Renal cortical epithelial cell (primary cell): Measurements from ENCODE around the gene TULP4. TPM values are rescaled to one million over a fixed set of nuclear protein-coding genes. Genes with fewer than 3 reads are reported as not detected.
A peak's percentile ranks its signal among the peaks of the same experiment; 100 is the strongest.
"Not testable (repeated sequence)": the region's sequence is repeated elsewhere in the genome, so short reads cannot be mapped to it uniquely, and the experiment has no call there.

Source experiments
- DNase-seq: peaks from one replicate; pipeline ENCODE4 v3.0.0-alpha.2; 2011; ENCODE audit warnings: low read depth
- total RNA-seq: library from RNA; depleted of rRNA; stranded (reverse); fragments of >200 nt; gene quantifications from 2 replicates; pipeline ENCODE4 v1.2.3, GENCODE V29; 2014

The TULP4 gene
- total RNA-seq, 1 donor from 2014 or later: 141 TPM

GRCh38 chr6:158324136-158324535 lies 11.9 kb downstream of the TULP4 start:
- DNase-seq: no peak

DNA sequence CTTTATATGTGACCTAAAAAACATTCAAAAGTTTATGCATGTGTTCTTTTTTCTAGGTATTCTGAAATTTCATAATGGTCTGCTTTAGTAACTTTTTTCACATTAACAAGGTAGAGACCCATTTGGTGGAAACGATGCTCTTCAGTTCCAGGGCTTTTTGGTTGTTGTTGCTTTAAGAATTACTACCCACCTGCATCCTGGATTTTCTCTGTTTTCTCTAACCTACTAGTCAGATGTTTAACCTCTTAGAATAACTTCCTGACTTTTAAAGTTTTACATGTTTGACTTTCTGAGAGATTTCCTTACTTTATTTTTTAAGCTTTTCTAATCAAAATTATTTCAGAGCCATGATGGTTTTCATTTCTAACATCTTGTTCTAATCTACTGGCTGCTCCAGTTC lies 14.9 kb downstream of the TULP4 start:
- DNase-seq: no peak

GRCh38 chr6:158328952-158329351 lies 16.7 kb downstream of the TULP4 start:
- DNase-seq: peak; percentile 16

GRCh38 chr6:158329531-158329930 lies 17.3 kb downstream of the TULP4 start:
- peak; percentile 82 for DNase-seq

GRCh38 chr6:158330016-158330415 lies 17.8 kb downstream of the TULP4 start:
- no peak for DNase-seq

DNA sequence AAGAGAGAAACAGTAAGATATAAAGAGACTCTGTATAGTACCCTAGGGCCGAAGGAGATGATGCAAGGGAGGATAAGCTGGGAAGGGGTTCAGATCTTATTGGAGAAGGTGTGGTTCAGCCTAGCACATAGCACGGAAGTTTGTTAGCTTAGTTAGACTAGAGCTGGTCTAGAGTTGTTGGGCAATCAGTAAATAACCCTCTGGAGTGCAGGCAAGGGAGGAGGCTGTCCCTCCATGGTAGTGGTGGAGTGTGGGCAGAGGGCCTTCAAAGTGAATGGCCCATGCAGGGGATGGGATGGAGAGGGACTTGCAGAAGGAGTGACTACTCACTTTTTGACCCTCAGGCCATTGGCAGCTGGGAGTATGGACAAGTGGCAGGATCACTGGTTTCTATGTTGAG lies 20.0 kb downstream of the TULP4 start:
- no peak for DNase-seq

DNA sequence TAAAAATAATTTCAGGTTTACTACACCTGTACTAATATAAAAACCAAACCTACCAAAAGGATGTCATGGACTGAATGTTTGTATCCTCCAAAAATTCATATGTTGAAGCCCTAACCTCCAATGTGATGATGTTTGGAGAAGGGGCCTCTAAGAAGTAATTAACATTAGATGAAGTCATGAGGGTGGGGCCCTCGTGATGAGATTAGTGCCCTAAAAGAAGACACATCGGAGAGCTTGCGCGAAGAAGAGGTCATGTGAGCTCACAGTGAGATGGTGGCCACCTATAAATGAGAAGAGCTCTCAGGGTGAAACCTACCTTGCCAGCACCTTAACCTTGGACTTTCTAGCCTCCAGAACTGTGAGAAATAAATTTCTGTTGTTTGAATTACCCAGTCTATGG lies 20.8 kb downstream of the TULP4 start:
- no peak for DNase-seq

DNA sequence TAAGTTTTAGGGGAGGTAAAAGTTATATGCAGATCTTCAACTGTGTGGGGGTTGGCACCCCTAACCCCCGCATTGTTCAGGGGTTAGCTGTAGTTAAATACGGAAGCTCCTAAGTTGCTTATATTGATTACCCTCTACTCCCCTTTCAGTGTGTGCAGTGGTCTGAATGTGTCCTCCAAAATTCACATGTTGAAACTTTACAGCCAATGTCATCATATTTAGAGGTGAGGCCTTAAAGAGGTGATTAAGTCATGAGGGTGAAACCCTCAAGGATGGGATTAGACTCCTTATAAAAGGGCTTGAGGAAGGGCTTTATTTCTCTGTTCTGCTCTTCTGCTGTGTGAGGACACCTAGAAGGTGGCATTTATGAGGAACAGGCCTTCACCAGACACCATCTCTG lies 22.3 kb downstream of the TULP4 start:
- no peak for DNase-seq

DNA sequence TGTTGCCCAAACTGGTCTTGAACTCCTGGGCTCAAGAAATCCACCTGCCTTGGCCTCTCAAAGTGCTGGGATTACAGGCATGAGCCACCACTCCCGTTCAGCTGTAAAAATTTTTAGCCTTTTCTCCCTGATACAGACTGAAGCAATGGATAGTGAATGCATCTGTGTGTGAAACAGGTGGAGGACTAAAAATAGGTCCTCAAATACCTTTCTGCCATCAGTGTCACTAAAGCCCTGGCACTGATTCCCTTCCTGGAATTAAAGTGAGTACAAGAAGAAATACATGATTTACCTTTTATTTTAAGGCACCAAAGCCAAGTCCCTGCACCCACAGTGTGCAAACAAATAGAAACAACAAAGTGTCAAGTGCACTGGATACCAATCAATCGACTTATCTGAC lies 25.1 kb downstream of the TULP4 start:
- no peak for DNase-seq

DNA sequence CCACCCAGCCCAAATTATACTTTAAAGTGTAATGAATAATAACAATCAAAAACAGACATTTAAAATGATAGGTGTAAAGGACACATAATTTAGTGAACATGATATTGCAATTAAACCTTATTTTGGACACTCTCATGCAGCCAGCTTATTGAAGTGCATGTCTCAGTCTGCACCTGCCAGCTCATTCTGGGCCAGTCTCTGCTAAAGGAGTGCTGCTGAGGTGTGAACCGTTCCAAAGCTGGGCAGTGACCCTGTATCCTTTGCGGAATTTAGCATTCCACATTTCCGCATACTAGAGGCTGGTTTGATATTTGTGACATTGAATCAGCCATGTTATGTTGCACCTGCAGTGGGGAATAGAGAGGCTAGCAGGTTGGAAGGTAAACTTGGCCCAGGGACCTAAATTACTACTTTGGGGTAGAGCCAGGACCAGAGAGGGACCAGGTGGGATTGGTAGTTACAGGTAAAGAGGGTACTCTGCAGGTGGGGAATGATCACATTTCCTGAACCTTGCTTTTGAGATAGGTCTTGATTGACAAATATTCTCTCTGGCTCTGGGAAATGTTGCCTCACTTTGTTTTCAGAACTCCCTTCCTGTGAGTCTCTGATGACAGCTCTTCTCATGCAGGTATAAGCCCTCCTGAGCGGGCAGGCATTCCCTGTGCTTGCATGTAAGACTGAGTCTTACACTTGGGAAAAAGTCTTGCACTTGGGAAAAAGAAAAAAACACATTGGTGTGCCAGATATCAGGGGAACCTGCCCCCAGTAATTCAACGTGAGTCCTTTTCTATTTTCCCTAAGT lies 26.2 kb downstream of the TULP4 start:
- no peak for DNase-seq

- not testable (repeated sequence) for DNase-seq
Measured at GRCh38 chr6:158339197-158339596, 26.9 kb downstream of the TULP4 start.

DNA sequence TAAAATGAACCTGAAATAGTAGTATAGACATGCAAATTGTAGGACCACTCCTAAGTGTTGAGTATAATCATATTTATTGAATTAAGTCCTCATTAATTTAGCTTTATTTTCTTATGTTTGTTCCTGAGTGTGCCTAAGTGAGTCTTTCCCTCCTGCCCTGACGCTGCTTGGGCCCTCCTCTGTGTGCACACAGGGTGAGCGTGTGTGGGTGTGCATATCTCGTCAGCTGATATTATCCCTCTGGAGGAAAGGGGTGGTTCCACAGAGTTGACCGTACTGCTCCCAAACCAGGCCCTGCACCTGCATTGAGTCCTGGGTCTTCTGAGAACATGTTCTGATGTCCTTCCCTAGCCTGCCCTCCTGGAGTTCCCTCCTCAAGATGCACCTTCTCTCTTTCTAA lies 28.0 kb downstream of the TULP4 start:
- DNase-seq: no peak

DNA sequence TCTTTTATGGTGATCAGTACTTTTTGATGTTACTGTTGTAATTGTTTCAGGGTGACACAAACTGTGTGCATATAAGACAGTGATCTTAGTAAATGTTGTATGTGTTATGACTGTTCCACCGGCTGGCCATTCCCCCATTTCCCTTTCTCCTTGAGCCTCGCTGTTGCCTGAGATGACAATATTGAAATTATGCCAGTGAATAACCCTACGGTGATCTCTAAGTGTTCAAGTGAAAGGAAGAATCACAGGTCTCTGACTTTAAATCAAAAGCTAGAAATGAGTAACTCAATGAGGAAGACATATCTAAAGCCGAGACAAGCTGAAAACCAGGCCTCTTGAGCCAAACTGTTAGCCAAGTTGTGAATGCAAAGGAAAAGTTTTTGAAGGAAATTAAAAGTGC lies 32.3 kb downstream of the TULP4 start:
- no peak for DNase-seq

- not testable (repeated sequence) for DNase-seq
Measured at GRCh38 chr6:158345444-158345843, 33.2 kb downstream of the TULP4 start.

DNA sequence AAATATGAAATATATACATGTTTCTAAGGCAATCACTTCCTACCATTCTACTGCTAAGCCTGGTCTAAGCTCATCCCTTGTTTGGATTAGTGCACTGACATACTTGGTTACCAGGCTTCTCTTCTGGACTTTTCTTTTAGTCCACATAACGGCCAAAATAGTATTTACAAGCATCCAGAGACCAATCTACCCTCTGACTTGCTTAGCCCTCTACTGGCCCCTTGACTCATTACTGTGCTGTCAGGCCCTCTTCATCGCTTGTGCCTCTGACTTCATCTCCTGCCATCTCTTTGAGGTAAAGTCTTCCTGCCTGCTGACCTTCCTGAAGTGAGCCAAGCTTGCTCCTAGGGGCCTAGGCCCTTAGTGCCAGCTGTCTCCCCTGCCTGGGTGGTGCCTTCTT lies 35.1 kb downstream of the TULP4 start:
- no peak for DNase-seq

GRCh38 chr6:158348737-158349504 lies 36.7 kb downstream of the TULP4 start:
- DNase-seq: not testable (repeated sequence)

- DNase-seq: not testable (repeated sequence)
Measured at GRCh38 chr6:158349505-158350275, 37.4 kb downstream of the TULP4 start.

DNA sequence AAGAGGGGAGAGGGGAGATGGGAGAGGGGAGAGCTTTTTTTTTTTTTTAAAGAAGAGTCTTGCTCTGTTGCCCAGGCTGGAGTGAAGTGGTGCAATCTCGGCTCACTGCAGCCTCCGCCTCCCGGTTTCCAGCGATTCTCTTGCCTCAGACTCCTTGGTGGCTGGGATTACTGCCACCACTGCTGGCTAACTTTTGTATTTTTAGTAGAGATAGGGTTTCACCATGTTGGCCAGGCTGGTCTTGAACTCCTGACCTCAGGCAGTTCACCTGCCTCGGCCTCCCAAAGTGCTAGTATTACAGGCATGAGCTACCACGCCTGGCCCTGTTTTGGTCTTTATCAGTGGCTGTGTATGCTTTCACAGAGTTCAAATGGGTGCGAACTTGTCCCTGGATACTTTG lies 38.5 kb downstream of the TULP4 start:
- DNase-seq: not testable (repeated sequence)

GRCh38 chr6:158353883-158354877 lies 41.9 kb downstream of the TULP4 start:
- no peak for DNase-seq

DNA sequence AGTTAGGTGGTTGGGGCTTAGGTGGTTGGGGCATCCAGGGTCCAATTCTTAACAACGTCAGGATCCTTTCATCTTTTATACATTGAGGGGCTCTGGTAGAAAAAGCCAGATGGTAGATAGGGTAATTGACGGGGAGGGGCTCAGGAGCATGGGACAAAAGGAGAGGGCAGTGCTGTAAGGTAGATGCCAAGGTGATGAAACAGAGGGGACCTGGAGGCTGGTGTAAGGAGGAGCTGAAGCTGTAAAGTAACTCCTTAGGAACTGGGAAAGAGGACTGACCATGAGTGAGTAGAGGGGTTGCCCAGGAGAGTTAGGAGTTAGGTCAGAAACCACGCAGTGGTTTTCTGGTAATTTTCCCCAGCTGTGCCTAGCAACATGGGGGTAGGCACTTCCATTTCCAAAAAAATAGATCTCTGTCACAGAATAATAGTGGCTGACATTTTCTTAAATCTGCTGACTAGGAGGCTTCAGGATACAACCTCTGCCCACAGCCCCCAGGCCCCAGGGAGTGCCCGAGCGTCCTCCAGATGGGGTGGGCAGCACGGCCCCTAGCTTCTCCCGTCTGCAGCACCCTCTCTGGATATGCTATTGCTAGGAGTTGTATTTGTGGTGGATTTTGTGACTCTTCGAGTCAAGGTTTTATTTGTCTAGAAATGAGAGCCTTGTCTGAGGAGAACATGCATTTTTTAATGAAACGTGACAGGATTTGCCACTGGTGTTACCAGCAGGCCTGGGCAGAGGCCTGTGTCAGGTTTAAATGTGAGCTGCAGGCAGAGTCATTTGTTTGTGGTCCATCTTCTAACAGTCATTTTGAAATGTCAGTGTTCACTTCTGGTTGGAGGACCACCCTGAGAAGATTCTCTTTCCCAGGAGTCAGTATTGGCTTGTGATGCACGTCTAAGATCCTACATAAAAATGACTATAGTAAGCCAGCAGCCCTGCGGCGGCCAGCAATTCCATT lies 44.6 kb downstream of the TULP4 start:
- no peak for DNase-seq
